SK-N-SH (cell line): Measurements from ENCODE around the gene COL25A1. TPM values are rescaled to one million over a fixed set of nuclear protein-coding genes. Genes with fewer than 3 reads are reported as not detected.
"Not testable (repeated sequence)": the region's sequence is repeated elsewhere in the genome, so short reads cannot be mapped to it uniquely, and the experiment has no call there.

Source experiments
- CTCF ChIA-PET: fragments of 300-600, 350-600 bp; formaldehyde crosslinking; extraction: SDS; loops from one replicate; lab custom pipeline; 2021; lab: Yijun Ruan, JAX
- POLR2A ChIA-PET: fragments of 350-600 bp; sonication (Branson Sonifier 250); formaldehyde crosslinking; extraction: SDS; loops from one replicate; lab custom pipeline; 2020; ENCODE audit warnings: antibody characterized with exemption, inconsistent platforms; lab: Yijun Ruan, JAX
- DNase-seq: peaks from one replicate; pipeline ENCODE4 v3.0.0; 2012
- H2AFZ ChIP-seq: fragments of 200-600 bp; sonication (generic); 2 replicates; pipeline ENCODE4 v1.8.1; 2016; ENCODE audit warnings: antibody characterized with exemption, mild to moderate bottlenecking, low read depth
- H3F3A ChIP-seq: fragments of 200-600 bp; sonication (generic); replicated peaks from 2 replicates; pipeline ENCODE3; 2016; ENCODE audit warnings: antibody characterized with exemption, mild to moderate bottlenecking; ENCODE audit not compliant: insufficient read depth
- H3K27ac ChIP-seq, 2 experiments: fragments of 200-500 bp in 1 of 2; fragments of 200-600 bp in 1 of 2; sonication (Bioruptor generic) in 1 of 2; sonication (generic), shearing (Covaris generic) in 1 of 2; 2 replicates each; pipeline versions ENCODE4 v1.5.1 to v1.6.1; 2014 to 2016; ENCODE audit warnings: low read depth in 2 of 2, inconsistent platforms in 1 of 2, low read length in 1 of 2, mild to moderate bottlenecking in 1 of 2, mixed read lengths in 1 of 2
- H3K27me3 ChIP-seq: fragments of 200-600 bp; sonication (generic), shearing (Covaris generic); 2 replicates; pipeline ENCODE4 v1.6.1; 2016; ENCODE audit warnings: mixed run types; ENCODE audit not compliant: insufficient read depth
- H3K36me3 ChIP-seq, 2 experiments: fragments of 200-500 bp in 1 of 2; fragments of 200-600 bp in 1 of 2; sonication (Bioruptor generic) in 1 of 2; sonication (generic) in 1 of 2; replicated peaks in 1 of 2; 2 replicates each; pipeline versions ENCODE3 to v1.5.1; 2014 to 2016; ENCODE audit warnings: low read length in 1 of 2, mild to moderate bottlenecking in 1 of 2; ENCODE audit not compliant: insufficient read depth in 2 of 2, control insufficient read depth in 1 of 2
- H3K4me1 ChIP-seq, 2 experiments: fragments of 200-500 bp in 1 of 2; fragments of 200-600 bp in 1 of 2; sonication (Bioruptor generic) in 1 of 2; sonication (generic), shearing (Covaris generic) in 1 of 2; 2 replicates each; pipeline versions ENCODE4 v1.5.1 to v1.6.1; 2014 to 2016; ENCODE audit warnings: low read depth in 1 of 2, low read length in 1 of 2, mixed run types in 1 of 2; ENCODE audit not compliant: insufficient read depth in 2 of 2, control insufficient read depth in 1 of 2
- H3K4me2 ChIP-seq: fragments of 200-600 bp; sonication (generic), shearing (Covaris generic); 2 replicates; pipeline ENCODE4 v1.6.1; 2017; ENCODE audit warnings: mixed run types
- H3K4me3 ChIP-seq, 2 experiments: fragments of 200-500 bp in 1 of 2; fragments of 200-600 bp in 1 of 2; sonication (Bioruptor generic) in 1 of 2; sonication (generic), shearing (Covaris generic) in 1 of 2; 2 replicates each; pipeline versions ENCODE4 v1.5.1 to v1.8.1; 2014 to 2016; ENCODE audit warnings: low read depth in 2 of 2, inconsistent platforms in 1 of 2, low read length in 1 of 2, mild to moderate bottlenecking in 1 of 2, mixed read lengths in 1 of 2, moderate library complexity in 1 of 2
- H3K79me2 ChIP-seq: fragments of 200-600 bp; sonication (generic); 2 replicates; pipeline ENCODE4 v1.8.1; 2017; ENCODE audit warnings: mild to moderate bottlenecking; ENCODE audit not compliant: insufficient read depth
- H3K9ac ChIP-seq: fragments of 200-600 bp; sonication (generic); 2 replicates; pipeline ENCODE4 v1.6.1; 2017; ENCODE audit warnings: mixed run types
- H3K9me2 ChIP-seq: fragments of 200-600 bp; sonication (generic); 2 replicates; pipeline ENCODE4 v1.6.1; 2017; ENCODE audit warnings: mixed run types
- H3K9me3 ChIP-seq: fragments of 200-600 bp; sonication (generic); 2 replicates; pipeline ENCODE4 v1.6.1; 2017; ENCODE audit warnings: mixed run types, mild to moderate bottlenecking, moderate library complexity
- H4K20me1 ChIP-seq: fragments of 200-600 bp; sonication (generic); 2 replicates; pipeline ENCODE4 v1.6.1; 2017; ENCODE audit warnings: mild to moderate bottlenecking, mixed run types; ENCODE audit not compliant: insufficient read depth
- CHD2 ChIP-seq: fragments of 150-350 bp; IDR thresholded peaks from 2 replicates; pipeline ENCODE4 v1.6.1; 2018; ENCODE audit warnings: low read length; ENCODE audit not compliant: partially characterized antibody
- ELF1 ChIP-seq: IDR thresholded peaks from 2 replicates; pipeline ENCODE4 v1.4.0; 2012
- EP300 ChIP-seq, 2 experiments: IDR thresholded peaks; 2 replicates each; pipeline versions ENCODE4 v1.4.0 to v1.6.1; 2012; ENCODE audit warnings: borderline replicate concordance in 1 of 2, low read depth in 1 of 2, low read length in 1 of 2
- FOSL2 ChIP-seq: IDR thresholded peaks from 2 replicates; pipeline ENCODE4 v1.4.0; 2012; ENCODE audit warnings: low read depth, mild to moderate bottlenecking, moderate library complexity, borderline replicate concordance
- FOXM1 ChIP-seq: IDR thresholded peaks from 2 replicates; pipeline ENCODE4 v1.4.0; 2012; ENCODE audit warnings: low read depth, mild to moderate bottlenecking
- GATA2 ChIP-seq: sonication (generic); formaldehyde crosslinking; IDR thresholded peaks from 2 replicates; pipeline ENCODE4 v1.5.0; 2020; ENCODE audit warnings: mild to moderate bottlenecking, missing genetic modification reagents
- JUND ChIP-seq: IDR thresholded peaks from 2 replicates; pipeline ENCODE4 v1.4.0; 2012
- MEF2A ChIP-seq: IDR thresholded peaks from 2 replicates; pipeline ENCODE4 v1.4.0; 2012; ENCODE audit warnings: low read depth, borderline replicate concordance
- RXRA ChIP-seq: IDR thresholded peaks from 2 replicates; pipeline ENCODE4 v1.4.0; 2012; ENCODE audit warnings: low read depth, mild to moderate bottlenecking, borderline replicate concordance
- SMC3 ChIP-seq: IDR thresholded peaks from 2 replicates; pipeline ENCODE4 v1.6.1; 2012; ENCODE audit warnings: low read depth, low read length, improper control_type of control experiment
- TCF12 ChIP-seq: IDR thresholded peaks from 2 replicates; pipeline ENCODE4 v1.4.0; 2012
- WGBS: methylation state at CpG from one replicate; pipeline ENCODE4 v1.1.6; 2017; ENCODE audit warnings: low lambda C conversion rate; 5-methylcytosine and 5-hydroxymethylcytosine counted together
- polyA plus RNA-seq, 3 experiments: library from polyadenylated mRNA; depleted of rRNA; stranded (reverse); fragments of >200 nt; gene quantifications; 2 replicates each; pipeline ENCODE4 v1.2.3, GENCODE V29; 2012
- TF ChIP-seq, protein P1 (sequence below): IDR thresholded peaks from 2 replicates; pipeline ENCODE4; 2012
- TF ChIP-seq, protein P2 (sequence below): fragments of 150-350 bp; IDR thresholded peaks from 2 replicates; pipeline ENCODE4 v1.6.1; 2016; ENCODE audit warnings: mild to moderate bottlenecking, low read depth, low read length
- TF ChIP-seq, protein P3 (sequence below): fragments of 150-350 bp; IDR thresholded peaks from 2 replicates; pipeline ENCODE4 v1.6.1; 2017; ENCODE audit warnings: antibody characterized with exemption, low read length, low read depth, borderline replicate concordance

The COL25A1 gene
- polyA plus RNA-seq, 1 of the 3 experiments (the other 2 are of a cell fraction), result not detected

DNA sequence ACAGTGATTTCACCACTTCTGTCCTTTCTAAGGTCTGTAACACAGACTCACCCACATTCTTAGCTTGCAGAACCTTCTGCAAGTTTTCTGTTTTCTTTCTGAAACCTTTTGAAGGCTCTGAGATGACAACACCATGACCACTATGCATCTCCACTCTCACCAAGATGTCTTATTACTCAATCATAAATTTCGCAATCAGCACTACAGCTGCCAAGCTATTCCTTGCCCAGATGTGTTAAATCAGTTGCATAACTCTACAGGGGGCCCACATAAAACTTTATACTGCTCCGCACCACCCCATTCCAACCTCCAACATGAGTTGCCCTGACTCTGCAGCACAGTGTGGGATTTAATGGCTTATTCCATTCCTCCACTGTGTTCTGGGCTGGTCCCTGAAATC, 229.9 kb downstream of the COL25A1 start:
- Histone ChIP-seq H3K4me1 (no peaks in the 10 kb centered on the region), H3K79me2 (no peaks in the 10 kb centered on the region), H3K4me3 (no peak overlapping the region), H3K27ac (no peak overlapping the region), H4K20me1 (no peaks in the 10 kb centered on the region), H3K9ac (no peak overlapping the region), H3K27me3 (no peaks in the 10 kb centered on the region), H3K36me3 (no peaks in the 10 kb centered on the region), H2AFZ (no peak overlapping the region), H3F3A (no peaks in the 10 kb centered on the region), H3K4me2 (no peak overlapping the region), H3K9me2 (no peaks in the 10 kb centered on the region), H3K9me3 (no peaks in the 10 kb centered on the region)
- WGBS, result 0% methylated on average over 2 of the region's 2 CpGs
- TF ChIP-seq, protein P1, sequence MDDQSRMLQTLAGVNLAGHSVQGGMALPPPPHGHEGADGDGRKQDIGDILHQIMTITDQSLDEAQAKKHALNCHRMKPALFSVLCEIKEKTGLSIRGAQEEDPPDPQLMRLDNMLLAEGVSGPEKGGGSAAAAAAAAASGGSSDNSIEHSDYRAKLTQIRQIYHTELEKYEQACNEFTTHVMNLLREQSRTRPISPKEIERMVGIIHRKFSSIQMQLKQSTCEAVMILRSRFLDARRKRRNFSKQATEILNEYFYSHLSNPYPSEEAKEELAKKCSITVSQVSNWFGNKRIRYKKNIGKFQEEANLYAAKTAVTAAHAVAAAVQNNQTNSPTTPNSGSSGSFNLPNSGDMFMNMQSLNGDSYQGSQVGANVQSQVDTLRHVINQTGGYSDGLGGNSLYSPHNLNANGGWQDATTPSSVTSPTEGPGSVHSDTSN, result no peak
- TF ChIP-seq, protein P2, sequence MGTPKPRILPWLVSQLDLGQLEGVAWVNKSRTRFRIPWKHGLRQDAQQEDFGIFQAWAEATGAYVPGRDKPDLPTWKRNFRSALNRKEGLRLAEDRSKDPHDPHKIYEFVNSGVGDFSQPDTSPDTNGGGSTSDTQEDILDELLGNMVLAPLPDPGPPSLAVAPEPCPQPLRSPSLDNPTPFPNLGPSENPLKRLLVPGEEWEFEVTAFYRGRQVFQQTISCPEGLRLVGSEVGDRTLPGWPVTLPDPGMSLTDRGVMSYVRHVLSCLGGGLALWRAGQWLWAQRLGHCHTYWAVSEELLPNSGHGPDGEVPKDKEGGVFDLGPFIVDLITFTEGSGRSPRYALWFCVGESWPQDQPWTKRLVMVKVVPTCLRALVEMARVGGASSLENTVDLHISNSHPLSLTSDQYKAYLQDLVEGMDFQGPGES, result no peak
- TF ChIP-seq GATA2 (CRISPR knock-in tag) (no peak), SMC3 (no peak), FOSL2 (no peak), CHD2 (no peak), JUND (no peak), TCF12 (no peak), RXRA (no peak), FOXM1 (no peak), MEF2A (no peak), ELF1 (no peak), EP300 (IDR thresholded peaks at IDR 0.05; ENCODE audit: borderline replicate concordance in 1 of 2, low read depth in 1 of 2, low read length in 1 of 2) (no peak)
- TF ChIP-seq, protein P3, sequence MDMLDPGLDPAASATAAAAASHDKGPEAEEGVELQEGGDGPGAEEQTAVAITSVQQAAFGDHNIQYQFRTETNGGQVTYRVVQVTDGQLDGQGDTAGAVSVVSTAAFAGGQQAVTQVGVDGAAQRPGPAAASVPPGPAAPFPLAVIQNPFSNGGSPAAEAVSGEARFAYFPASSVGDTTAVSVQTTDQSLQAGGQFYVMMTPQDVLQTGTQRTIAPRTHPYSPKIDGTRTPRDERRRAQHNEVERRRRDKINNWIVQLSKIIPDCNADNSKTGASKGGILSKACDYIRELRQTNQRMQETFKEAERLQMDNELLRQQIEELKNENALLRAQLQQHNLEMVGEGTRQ, result no peak
- no peak for DNase-seq
- CTCF ChIA-PET, result no interaction called here
- POLR2A ChIA-PET, result no interaction called here

DNA sequence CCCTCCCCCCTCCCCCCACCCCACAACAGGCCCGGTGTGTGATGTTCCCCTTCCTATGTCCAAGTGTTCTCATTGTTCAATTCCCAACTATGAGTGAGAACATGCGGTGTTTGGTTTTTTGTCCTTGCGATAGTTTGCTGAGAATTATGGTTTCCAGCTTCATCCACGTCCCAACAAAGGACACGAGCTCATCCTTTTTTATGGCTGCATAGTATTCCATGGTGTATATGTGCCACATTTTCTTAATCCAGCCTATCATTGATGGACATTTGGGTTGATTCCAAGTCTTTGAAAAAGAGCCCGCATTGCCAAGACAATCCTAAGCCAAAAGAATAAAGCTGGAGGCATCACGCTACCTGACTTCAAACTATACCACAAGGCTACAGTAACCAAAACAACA, 231.8 kb downstream of the COL25A1 start:
- CTCF ChIA-PET, POLR2A ChIA-PET, H2AFZ ChIP-seq, H3K4me1 ChIP-seq, DNase-seq, H3K4me3 ChIP-seq, H3K4me2 ChIP-seq, H3K36me3 ChIP-seq, H3K27me3 ChIP-seq, H3K79me2 ChIP-seq, H3K9me3 ChIP-seq, H3K9me2 ChIP-seq, H3K27ac ChIP-seq, H3K9ac ChIP-seq, H4K20me1 ChIP-seq, H3F3A ChIP-seq: not testable (repeated sequence)
- WGBS, result 21% methylated on average over 7 of the region's 7 CpGs
